Activated naive CD4-positive, alpha-beta T cell treated with anti-CD3 and anti-CD28 coated beads, Interleukin-2, amount 50 U/mL, for 72 hours (primary cell): ENCODE results near the gene SESN1. TPM values are rescaled to one million over a fixed set of nuclear protein-coding genes. Genes with fewer than 3 reads are reported as not detected.

Source experiments
- ATAC-seq, 2 donors: fragments of 150-1000 bp; cut with Tn5 transposase; 2 replicates each; pipeline ENCODE4 v1.10.0; 2021; ENCODE audit warnings: mild to moderate bottlenecking in 2 of 2, moderate library complexity in 2 of 2
- DNase-seq, 2 donors: peaks; one replicate each; pipeline ENCODE4 v3.0.0; 2021 to 2022; ENCODE audit warnings: low spot score in 2 of 2
- H3K27ac Mint-ChIP-seq, 2 donors: one replicate each; pipeline ENCODE4 v1.8.0; 2022; ENCODE audit warnings: mild to moderate bottlenecking in 2 of 2, mixed read lengths in 2 of 2
- H3K36me3 Mint-ChIP-seq, 2 donors: one replicate each; pipeline ENCODE4 v1.8.0; 2022; ENCODE audit warnings: mixed read lengths in 2 of 2
- H3K9me3 Mint-ChIP-seq, 2 donors: one replicate each; pipeline ENCODE4 v1.8.0; 2022; ENCODE audit warnings: mixed read lengths in 2 of 2
- total RNA-seq, 2 donors: library from RNA; stranded (reverse); gene quantifications; one replicate each; pipeline ENCODE4 v1.2.3, GENCODE V29; 2022

The SESN1 gene
- total RNA-seq, 2 donors from 2014 or later = 10.3 to 29.1 TPM

- H3K27ac Mint-ChIP-seq = peak overlapping the region in 1 of 2 donors; percentile 77
- no peaks in the 10 kb centered on the region for H3K9me3 Mint-ChIP-seq
- DNase-seq (no peak), ATAC-seq (no peak)
- H3K36me3 Mint-ChIP-seq = no peaks in the 10 kb centered on the region
Measured at GRCh38 chr6:109025639-109026038, 69.0 kb downstream of the SESN1 start.

- H3K27ac Mint-ChIP-seq = no peak overlapping the region
- H3K9me3 Mint-ChIP-seq = no peaks in the 10 kb centered on the region
- DNase-seq = no peak
- H3K36me3 Mint-ChIP-seq = no peaks in the 10 kb centered on the region
- no peak for ATAC-seq
Measured at GRCh38 chr6:109024784-109025183, 69.9 kb downstream of the SESN1 start.

GRCh38 chr6:109024368-109024767 lies 70.3 kb downstream of the SESN1 start:
- ATAC-seq (no peak), DNase-seq (no peak)
- Mint-ChIP-seq H3K36me3 (no peaks in the 10 kb centered on the region), H3K27ac (no peak overlapping the region), H3K9me3 (no peaks in the 10 kb centered on the region)

- no peak for DNase-seq
- Mint-ChIP-seq H3K27ac (no peak overlapping the region), H3K36me3 (no peaks in the 10 kb centered on the region), H3K9me3 (no peaks in the 10 kb centered on the region)
- ATAC-seq = no peak
Measured at GRCh38 chr6:109023356-109023925, 71.2 kb downstream of the SESN1 start.

- Mint-ChIP-seq H3K9me3 (no peaks in the 10 kb centered on the region), H3K27ac (no peak overlapping the region), H3K36me3 (no peaks in the 10 kb centered on the region)
- DNase-seq (no peak), ATAC-seq (no peak)
Measured at GRCh38 chr6:109021870-109022269, 72.8 kb downstream of the SESN1 start.

- no peaks in the 10 kb centered on the region for H3K9me3 Mint-ChIP-seq
- H3K36me3 Mint-ChIP-seq = no peaks in the 10 kb centered on the region
- ATAC-seq (no peak), DNase-seq (no peak)
- H3K27ac Mint-ChIP-seq = no peak overlapping the region
Measured at GRCh38 chr6:109019911-109020310, 74.7 kb downstream of the SESN1 start.

- H3K9me3 Mint-ChIP-seq = peaks cover 0 to 4% of the 10 kb centered on the region in 2 donors
- DNase-seq (no peak), ATAC-seq (peak in 1 of 2 donors; percentile 48)
- peaks cover 0 to 1% of the 10 kb centered on the region in 2 donors for H3K36me3 Mint-ChIP-seq
- peak overlapping the region in 1 of 2 donors; percentile 56 for H3K27ac Mint-ChIP-seq
Measured at GRCh38 chr6:109015176-109015575, 79.5 kb downstream of the SESN1 start.

GRCh38 chr6:109014606-109015005 lies 80.0 kb downstream of the SESN1 start:
- H3K27ac Mint-ChIP-seq = peak overlapping the region in 1 of 2 donors; percentile 56
- H3K36me3 Mint-ChIP-seq = peaks cover 0 to 7% of the 10 kb centered on the region in 2 donors
- no peak for DNase-seq
- peaks cover 0 to 4% of the 10 kb centered on the region in 2 donors for H3K9me3 Mint-ChIP-seq
- no peak for ATAC-seq

- peaks cover 0 to 8% of the 10 kb centered on the region in 2 donors for H3K36me3 Mint-ChIP-seq
- peak overlapping the region; percentile 17 to 56 for H3K27ac Mint-ChIP-seq
- H3K9me3 Mint-ChIP-seq = peaks cover 0 to 4% of the 10 kb centered on the region in 2 donors
- ATAC-seq (peak in 1 of 2 donors; percentile 25), DNase-seq (no peak)
Measured at GRCh38 chr6:109013656-109014305, 80.9 kb downstream of the SESN1 start.

- Mint-ChIP-seq H3K9me3 (peaks cover 0 to 4% of the 10 kb centered on the region in 2 donors), H3K36me3 (peaks cover 0 to 8% of the 10 kb centered on the region in 2 donors), H3K27ac (peak overlapping the region in 1 of 2 donors; percentile 94)
- DNase-seq = no peak
- ATAC-seq = no peak
Measured at GRCh38 chr6:109010705-109011102, 83.9 kb downstream of the SESN1 start.

GRCh38 chr6:109009962-109010704 lies 84.5 kb downstream of the SESN1 start:
- Mint-ChIP-seq H3K27ac (peak overlapping the region; percentile 94 to 98), H3K9me3 (peaks cover 0 to 4% of the 10 kb centered on the region in 2 donors), H3K36me3 (peaks cover 0 to 8% of the 10 kb centered on the region in 2 donors)
- DNase-seq (no peak), ATAC-seq (peak in 1 of 2 donors; percentile 2)

- ATAC-seq (peak; percentile 92), DNase-seq (peak; percentile 89 to 92)
- Mint-ChIP-seq H3K9me3 (peaks cover 0 to 4% of the 10 kb centered on the region in 2 donors), H3K36me3 (peaks cover 0 to 8% of the 10 kb centered on the region in 2 donors), H3K27ac (peak overlapping the region; percentile 94 to 98)
Measured at GRCh38 chr6:109009236-109009961, 85.2 kb downstream of the SESN1 start.

GRCh38 chr6:109008537-109009235 lies 86.0 kb downstream of the SESN1 start:
- Mint-ChIP-seq H3K27ac (peak overlapping the region; percentile 78 to 94), H3K9me3 (peaks cover 0 to 4% of the 10 kb centered on the region in 2 donors), H3K36me3 (peaks cover 0 to 8% of the 10 kb centered on the region in 2 donors)
- peak in 1 of 2 donors; percentile 27 for DNase-seq
- ATAC-seq = peak; percentile 31 to 50

- DNase-seq (no peak), ATAC-seq (peak in 1 of 2 donors; percentile 37)
- Mint-ChIP-seq H3K9me3 (peaks cover 0 to 4% of the 10 kb centered on the region in 2 donors), H3K27ac (peak overlapping the region in 1 of 2 donors; percentile 94), H3K36me3 (peaks cover 0 to 8% of the 10 kb centered on the region in 2 donors)
Measured at GRCh38 chr6:109008054-109008453, 86.6 kb downstream of the SESN1 start.

- Mint-ChIP-seq H3K27ac (peak overlapping the region in 1 of 2 donors; percentile 94), H3K36me3 (peaks cover 0 to 8% of the 10 kb centered on the region in 2 donors)
- ATAC-seq = no peak
Measured at GRCh38 chr6:109007521-109007920, 87.1 kb downstream of the SESN1 start.

GRCh38 chr6:109006818-109007217 lies 87.8 kb downstream of the SESN1 start:
- H3K27ac Mint-ChIP-seq = peak overlapping the region in 1 of 2 donors; percentile 94
- ATAC-seq (peak in 1 of 2 donors; percentile 4), DNase-seq (no peak)
- H3K36me3 Mint-ChIP-seq = peaks cover 0 to 8% of the 10 kb centered on the region in 2 donors
- no peaks in the 10 kb centered on the region for H3K9me3 Mint-ChIP-seq

More at GRCh38 chr6:109007521-109007920, 87.1 kb downstream of the SESN1 start:
- H3K9me3 Mint-ChIP-seq = peaks cover 0 to 2% of the 10 kb centered on the region in 2 donors
- DNase-seq = no peak
